Epithelial cell of proximal tubule (primary cell): ENCODE results near the gene SCEL. TPM values are rescaled to one million over a fixed set of nuclear protein-coding genes. Genes with fewer than 3 reads are reported as not detected.

Experiments used
- DNase-seq: peaks from one replicate; pipeline ENCODE4 v3.0.0-alpha.2; 2011; ENCODE audit warnings: low read depth
- H3K4me3 ChIP-seq: 2 replicates; pipeline ENCODE4 v1.5.1; 2011; ENCODE audit warnings: low read depth, mild to moderate bottlenecking, low read length
- total RNA-seq: library from RNA; depleted of rRNA; stranded (reverse); fragments of >200 nt; gene quantifications from 2 replicates; pipeline ENCODE4 v1.2.3, GENCODE V29; 2015
- TF ChIP-seq, protein P1 (sequence below): conservative IDR thresholded peaks from 2 replicates; pipeline ENCODE4 v1.5.1; 2012; ENCODE audit warnings: low read depth, mild to moderate bottlenecking, low read length

Gene SCEL
- total RNA-seq, 1 donor from 2014 or later, result 8.5 TPM

GRCh38 chr13:77571956-77572355 lies 36.5 kb downstream of the SCEL start:
- TF ChIP-seq, protein P1, sequence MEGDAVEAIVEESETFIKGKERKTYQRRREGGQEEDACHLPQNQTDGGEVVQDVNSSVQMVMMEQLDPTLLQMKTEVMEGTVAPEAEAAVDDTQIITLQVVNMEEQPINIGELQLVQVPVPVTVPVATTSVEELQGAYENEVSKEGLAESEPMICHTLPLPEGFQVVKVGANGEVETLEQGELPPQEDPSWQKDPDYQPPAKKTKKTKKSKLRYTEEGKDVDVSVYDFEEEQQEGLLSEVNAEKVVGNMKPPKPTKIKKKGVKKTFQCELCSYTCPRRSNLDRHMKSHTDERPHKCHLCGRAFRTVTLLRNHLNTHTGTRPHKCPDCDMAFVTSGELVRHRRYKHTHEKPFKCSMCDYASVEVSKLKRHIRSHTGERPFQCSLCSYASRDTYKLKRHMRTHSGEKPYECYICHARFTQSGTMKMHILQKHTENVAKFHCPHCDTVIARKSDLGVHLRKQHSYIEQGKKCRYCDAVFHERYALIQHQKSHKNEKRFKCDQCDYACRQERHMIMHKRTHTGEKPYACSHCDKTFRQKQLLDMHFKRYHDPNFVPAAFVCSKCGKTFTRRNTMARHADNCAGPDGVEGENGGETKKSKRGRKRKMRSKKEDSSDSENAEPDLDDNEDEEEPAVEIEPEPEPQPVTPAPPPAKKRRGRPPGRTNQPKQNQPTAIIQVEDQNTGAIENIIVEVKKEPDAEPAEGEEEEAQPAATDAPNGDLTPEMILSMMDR, result no peak
- DNase-seq, result no peak
- H3K4me3 ChIP-seq, result no peak overlapping the region

- no peak overlapping the region for H3K4me3 ChIP-seq
- no peak for DNase-seq
- TF ChIP-seq, protein P1, result no peak
Measured at GRCh38 chr13:77574096-77574495, 38.6 kb downstream of the SCEL start.

GRCh38 chr13:77579959-77580358 lies 44.5 kb downstream of the SCEL start:
- H3K4me3 ChIP-seq, result no peak overlapping the region
- TF ChIP-seq, protein P1, result no peak
- DNase-seq, result no peak

DNA sequence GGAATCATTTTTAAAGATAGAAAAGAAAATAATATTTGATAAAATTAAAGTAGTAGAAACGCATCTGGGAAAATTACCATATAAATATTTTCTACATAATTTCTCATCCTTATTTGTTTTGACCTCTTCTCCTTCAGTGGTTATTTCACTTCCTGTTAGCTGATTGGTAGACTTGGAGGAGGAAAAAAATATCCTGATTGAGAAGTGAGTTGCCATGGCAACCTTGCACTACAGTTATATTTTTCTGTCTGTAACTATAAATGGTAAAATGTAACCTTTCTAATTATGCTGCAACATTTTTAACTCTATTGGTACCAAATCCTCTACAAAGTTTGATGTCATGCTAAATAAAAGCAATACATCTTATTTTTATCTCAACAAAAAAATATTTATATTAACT lies 45.2 kb downstream of the SCEL start:
- DNase-seq, result no peak
- TF ChIP-seq, protein P1, result no peak
- no peak overlapping the region for H3K4me3 ChIP-seq

DNA sequence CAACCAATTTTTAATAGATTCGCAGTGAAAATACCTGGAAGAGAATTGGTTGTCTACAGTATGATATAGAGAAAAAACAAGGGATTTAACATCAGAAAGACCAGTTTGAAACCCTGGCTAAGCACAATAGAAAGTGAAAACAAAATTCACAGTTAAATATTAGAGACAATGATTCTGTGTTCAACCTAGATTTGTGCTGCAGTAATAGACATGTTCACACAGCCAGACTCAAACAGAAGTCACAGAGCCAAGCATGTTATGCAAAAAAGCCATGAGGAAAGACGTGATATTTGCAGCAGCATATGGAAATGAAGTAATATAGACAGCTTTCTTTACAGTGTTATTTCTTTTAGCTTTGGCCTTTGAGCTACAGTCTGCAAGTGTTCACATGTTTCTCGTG lies 48.1 kb downstream of the SCEL start:
- DNase-seq, result no peak
- no peak overlapping the region for H3K4me3 ChIP-seq
- TF ChIP-seq, protein P1, result no peak

- TF ChIP-seq, protein P1, result no peak
- no peak for DNase-seq
- no peak overlapping the region for H3K4me3 ChIP-seq
Measured at GRCh38 chr13:77584106-77584505, 48.6 kb downstream of the SCEL start.

DNA sequence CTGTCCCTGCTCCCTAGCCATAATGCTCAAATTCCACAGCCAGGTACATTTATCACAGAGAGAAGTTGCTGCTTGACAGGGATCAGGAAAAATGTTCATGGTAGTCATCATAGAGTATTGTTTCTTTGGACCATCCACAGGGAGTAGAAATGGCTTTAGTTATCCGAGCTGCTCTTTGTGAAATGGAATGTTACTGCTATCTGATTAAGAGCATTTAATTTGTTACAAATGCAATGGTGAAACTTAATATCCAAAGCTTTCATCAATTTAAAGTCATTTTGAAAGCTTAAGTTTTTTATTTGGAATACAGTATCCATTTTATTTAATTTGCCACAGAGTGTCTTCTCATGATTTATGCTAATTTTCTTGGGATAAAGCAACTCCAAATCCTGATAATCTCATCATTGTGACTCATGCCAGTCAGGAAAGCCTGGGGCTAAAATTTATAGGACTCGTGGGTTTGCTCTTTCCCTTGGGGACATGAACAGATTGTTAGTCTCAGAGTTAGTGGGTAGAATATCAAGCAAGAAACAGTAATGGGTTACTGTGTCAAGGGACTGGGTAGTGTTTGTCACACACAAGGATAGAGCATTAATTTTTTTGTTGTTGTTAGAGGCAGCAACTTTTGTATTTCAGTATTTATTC lies 59.8 kb downstream of the SCEL start:
- no peak overlapping the region for H3K4me3 ChIP-seq
- TF ChIP-seq, protein P1, result no peak
- no peak for DNase-seq
